Fibroblast of lung (primary cell): ENCODE measurements around the gene WWOX. TPM values are rescaled to one million over a fixed set of nuclear protein-coding genes. Genes with fewer than 3 reads are reported as not detected.

Experiments used
- DNase-seq, 2 donors: peaks; one replicate each; pipeline versions ENCODE4 v3.0.0 to v3.0.0-alpha.2; 2010; ENCODE audit warnings: low read depth in 2 of 2
- H2AFZ ChIP-seq: 2 replicates; pipeline ENCODE4 v1.5.1; 2012; ENCODE audit warnings: low read length, control low read depth, inconsistent platforms
- H3K27ac ChIP-seq: 2 replicates; pipeline ENCODE4 v1.5.1; 2011; ENCODE audit warnings: low read length, control low read depth; ENCODE audit not compliant: insufficient read depth
- H3K27me3 ChIP-seq: 2 replicates; pipeline ENCODE4 v1.5.1; 2011; ENCODE audit warnings: mild to moderate bottlenecking, low read length; ENCODE audit not compliant: control insufficient read depth, insufficient read depth
- H3K36me3 ChIP-seq: 2 replicates; pipeline ENCODE4 v1.5.1; 2011; ENCODE audit warnings: low read length; ENCODE audit not compliant: control insufficient read depth, insufficient read depth
- H3K4me1 ChIP-seq: 2 replicates; pipeline ENCODE4 v1.5.1; 2011; ENCODE audit warnings: low read length; ENCODE audit not compliant: control insufficient read depth, insufficient read depth; ENCODE audit errors: extremely low read depth
- H3K4me2 ChIP-seq: 2 replicates; pipeline ENCODE4 v1.5.1; 2011; ENCODE audit warnings: low read length, control low read depth; ENCODE audit not compliant: insufficient read depth; ENCODE audit errors: extremely low read depth
- H3K4me3 ChIP-seq, 4 experiments: fragments of 200-600 bp in 1 of 4; sonication (generic) in 1 of 4; replicated peaks in 1 of 4; 2 replicates each; pipeline ENCODE4 v1.5.1; 2011 to 2016; ENCODE audit warnings: low read length in 4 of 4, low read depth in 3 of 4, mild to moderate bottlenecking in 3 of 4, control low read depth in 2 of 4, inconsistent platforms in 1 of 4, mixed read lengths in 1 of 4; ENCODE audit not compliant: insufficient read depth in 1 of 4; ENCODE audit errors: control extremely low read depth in 1 of 4
- H3K79me2 ChIP-seq: 2 replicates; pipeline ENCODE4 v1.5.1; 2012; ENCODE audit warnings: mild to moderate bottlenecking, low read length, inconsistent platforms; ENCODE audit not compliant: control insufficient read depth, insufficient read depth
- H3K9ac ChIP-seq: 2 replicates; pipeline ENCODE4 v1.5.1; 2011; ENCODE audit warnings: mild to moderate bottlenecking, low read length, control low read depth; ENCODE audit not compliant: insufficient read depth
- H3K9me3 ChIP-seq: 2 replicates; pipeline ENCODE4 v1.5.1; 2012; ENCODE audit warnings: low read depth, low read length; ENCODE audit not compliant: control insufficient read depth, insufficient read depth
- H4K20me1 ChIP-seq: 2 replicates; pipeline ENCODE4 v1.5.1; 2011; ENCODE audit warnings: low read length; ENCODE audit not compliant: control insufficient read depth, insufficient read depth; ENCODE audit errors: extremely low read depth
- EZH2 ChIP-seq: IDR thresholded peaks from 2 replicates; pipeline ENCODE4 v1.5.1; 2012; ENCODE audit warnings: low read length, control low read depth, mild to moderate bottlenecking; ENCODE audit errors: missing control alignments
- polyA plus RNA-seq, 2 donors: library from polyadenylated mRNA; depleted of rRNA in 1 of 2; stranded (reverse) in 1 of 2; unstranded in 1 of 2; fragments of >200 nt; gene quantifications; 2 replicates each; pipeline ENCODE4 v1.2.1, GENCODE V29; 2011 to 2012; ENCODE audit warnings: missing spikeins in 1 of 2
- total RNA-seq: library from RNA; depleted of rRNA; stranded (reverse); fragments of >200 nt; gene quantifications from 2 replicates; pipeline ENCODE4 v1.2.1, GENCODE V29; 2014
- TF ChIP-seq, protein P1 (sequence below), 2 donors: IDR thresholded peaks in 1 of 2; conservative IDR thresholded peaks in 1 of 2; 1 replicate in 1 of 2; 2 replicates in 1 of 2; pipeline ENCODE4 v1.5.1; 2011 to 2012; ENCODE audit warnings: low read length in 2 of 2, control low read depth in 1 of 2, inconsistent platforms in 1 of 2, low read depth in 1 of 2, mild to moderate bottlenecking in 1 of 2

WWOX gene
- total and polyA plus RNA-seq, 2 donors (not counting 1 experiment from before 2014, with no cell fraction given): 5.6 to 16.3 TPM

DNA sequence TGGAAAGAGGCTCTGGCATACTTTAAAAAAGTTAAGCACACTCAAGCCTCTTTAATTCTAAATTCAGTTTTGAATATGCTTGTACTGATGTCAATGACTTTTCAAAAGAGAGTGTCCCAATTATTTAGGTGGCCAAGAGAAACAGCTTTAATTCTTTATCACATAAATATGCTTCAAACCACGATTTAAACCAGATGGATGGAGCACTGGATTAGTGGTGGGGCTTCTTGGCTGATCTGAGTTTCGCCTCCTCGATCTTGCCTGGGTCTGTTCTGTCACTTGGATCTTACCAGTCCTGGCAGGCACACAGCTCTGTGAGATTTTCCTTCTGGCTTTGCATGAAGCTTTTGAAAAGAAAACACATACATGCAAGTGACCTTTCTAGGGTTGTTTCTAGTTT lies 1033.2 kb downstream of the WWOX start:
- Histone ChIP-seq H3K36me3 (no peaks in the 10 kb centered on the region), H3K9ac (no peak overlapping the region), H2AFZ (no peak overlapping the region), H4K20me1 (no peaks in the 10 kb centered on the region), H3K4me2 (no peak overlapping the region), H3K27ac (no peak overlapping the region), H3K9me3 (no peaks in the 10 kb centered on the region), H3K79me2 (no peaks in the 10 kb centered on the region), H3K27me3 (no peaks in the 10 kb centered on the region), H3K4me3 (no peak overlapping the region), H3K4me1 (no peaks in the 10 kb centered on the region)
- DNase-seq: peak in 1 of 2 donors; percentile 6
- no peak for TF ChIP-seq EZH2
- TF ChIP-seq, protein P1, sequence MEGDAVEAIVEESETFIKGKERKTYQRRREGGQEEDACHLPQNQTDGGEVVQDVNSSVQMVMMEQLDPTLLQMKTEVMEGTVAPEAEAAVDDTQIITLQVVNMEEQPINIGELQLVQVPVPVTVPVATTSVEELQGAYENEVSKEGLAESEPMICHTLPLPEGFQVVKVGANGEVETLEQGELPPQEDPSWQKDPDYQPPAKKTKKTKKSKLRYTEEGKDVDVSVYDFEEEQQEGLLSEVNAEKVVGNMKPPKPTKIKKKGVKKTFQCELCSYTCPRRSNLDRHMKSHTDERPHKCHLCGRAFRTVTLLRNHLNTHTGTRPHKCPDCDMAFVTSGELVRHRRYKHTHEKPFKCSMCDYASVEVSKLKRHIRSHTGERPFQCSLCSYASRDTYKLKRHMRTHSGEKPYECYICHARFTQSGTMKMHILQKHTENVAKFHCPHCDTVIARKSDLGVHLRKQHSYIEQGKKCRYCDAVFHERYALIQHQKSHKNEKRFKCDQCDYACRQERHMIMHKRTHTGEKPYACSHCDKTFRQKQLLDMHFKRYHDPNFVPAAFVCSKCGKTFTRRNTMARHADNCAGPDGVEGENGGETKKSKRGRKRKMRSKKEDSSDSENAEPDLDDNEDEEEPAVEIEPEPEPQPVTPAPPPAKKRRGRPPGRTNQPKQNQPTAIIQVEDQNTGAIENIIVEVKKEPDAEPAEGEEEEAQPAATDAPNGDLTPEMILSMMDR (conservative IDR thresholded peaks at IDR 0.05 in 1 of 2, IDR thresholded peaks at IDR 0.05 in 1 of 2; ENCODE audit: low read depth in 1 of 2, low read length in 2 of 2): no peak

DNA sequence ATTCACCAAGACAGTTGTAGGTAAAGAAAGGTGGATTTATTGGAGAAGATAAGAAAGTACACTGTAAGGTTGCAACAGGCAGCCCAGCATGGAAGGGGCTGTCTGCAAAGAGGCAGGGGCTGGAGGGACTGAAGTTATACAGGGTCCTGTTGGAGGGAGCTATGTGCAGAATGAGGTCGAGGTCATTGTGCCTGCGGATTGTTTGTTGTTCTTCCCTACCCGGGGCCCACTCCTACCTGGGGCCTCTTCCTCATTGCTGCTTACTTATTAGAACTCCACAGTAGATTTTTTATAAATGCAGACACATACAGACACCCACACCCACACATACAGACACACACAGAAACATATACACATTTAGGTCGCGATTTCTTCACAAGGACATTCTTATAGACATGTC lies 1034.8 kb downstream of the WWOX start:
- Histone ChIP-seq H3K4me2 (no peak overlapping the region), H3K4me3 (no peak overlapping the region)
- TF ChIP-seq, protein P1 (conservative IDR thresholded peaks at IDR 0.05 in 1 of 2, IDR thresholded peaks at IDR 0.05 in 1 of 2; ENCODE audit: low read depth in 1 of 2, low read length in 2 of 2): no peak
- no peak for TF ChIP-seq EZH2

DNA sequence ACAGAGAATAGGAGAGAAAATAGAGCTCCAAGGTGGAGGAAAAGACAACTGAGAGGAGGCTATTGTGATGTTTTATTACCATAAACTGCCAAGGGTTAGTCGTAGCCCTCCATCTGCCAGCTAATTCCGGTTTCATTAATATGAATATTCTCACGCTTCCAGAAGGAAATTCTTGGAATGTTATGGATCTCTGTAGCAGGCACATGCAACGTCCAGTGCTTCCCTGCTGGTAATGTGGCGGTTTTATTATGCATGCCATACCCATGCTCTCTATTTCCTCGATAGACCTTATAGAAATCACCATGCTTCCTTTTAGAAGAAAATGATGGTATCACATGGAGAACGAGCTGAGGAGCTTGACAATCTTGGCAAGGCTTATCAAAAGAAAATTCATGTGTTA lies 1037.5 kb downstream of the WWOX start:
- no peaks in the 10 kb centered on the region for H3K79me2 ChIP-seq
- H3K4me3 ChIP-seq: no peak overlapping the region
- no peak overlapping the region for H2AFZ ChIP-seq
- no peak overlapping the region for H3K27ac ChIP-seq
- no peak overlapping the region for H3K9ac ChIP-seq
- H3K27me3 ChIP-seq: no peaks in the 10 kb centered on the region
- H3K4me2 ChIP-seq: no peak overlapping the region
- H4K20me1 ChIP-seq: no peaks in the 10 kb centered on the region
- DNase-seq: no peak
- no peaks in the 10 kb centered on the region for H3K9me3 ChIP-seq
- no peaks in the 10 kb centered on the region for H3K36me3 ChIP-seq
- no peak for TF ChIP-seq EZH2
- TF ChIP-seq, protein P1 (conservative IDR thresholded peaks at IDR 0.05 in 1 of 2, IDR thresholded peaks at IDR 0.05 in 1 of 2; ENCODE audit: low read depth in 1 of 2, low read length in 2 of 2): no peak
- H3K4me1 ChIP-seq: no peaks in the 10 kb centered on the region

More for the DNA sequence above, 1034.8 kb downstream of the WWOX start:
- Histone ChIP-seq H3K27me3 (no peaks in the 10 kb centered on the region), H3K4me1 (no peaks in the 10 kb centered on the region), H3K9me3 (no peaks in the 10 kb centered on the region), H3K79me2 (no peaks in the 10 kb centered on the region), H3K27ac (no peak overlapping the region), H4K20me1 (no peaks in the 10 kb centered on the region), H3K36me3 (no peaks in the 10 kb centered on the region), H3K9ac (no peak overlapping the region), H2AFZ (no peak overlapping the region)
- DNase-seq: no peak
